Measurements from ENCODE around the gene SGCD.
"Not testable (repeated sequence)": the region's sequence is repeated elsewhere in the genome, so short reads cannot be mapped to it uniquely, and the experiment has no call there.

The SGCD gene

GRCh38 chr5:156589104-156589945 is 262.4 kb downstream of the SGCD start:
- no peak for DNase-seq

- no peak for DNase-seq
Observed at GRCh38 chr5:156589946-156590216, 262.9 kb downstream of the SGCD start.

- DNase-seq: no peak
Observed at GRCh38 chr5:156590978-156591377, 264.0 kb downstream of the SGCD start.

- DNase-seq: no peak
Observed at GRCh38 chr5:156591631-156592030, 264.7 kb downstream of the SGCD start.

GRCh38 chr5:156593546-156593945 is 266.6 kb downstream of the SGCD start:
- DNase-seq: no peak

GRCh38 chr5:156594406-156594805 is 267.4 kb downstream of the SGCD start:
- no peak for DNase-seq

- DNase-seq: no peak
Observed at GRCh38 chr5:156595132-156595787, 268.3 kb downstream of the SGCD start.

- no peak for DNase-seq
Observed at GRCh38 chr5:156597276-156597675, 270.3 kb downstream of the SGCD start.

GRCh38 chr5:156598964-156599363 is 272.0 kb downstream of the SGCD start:
- DNase-seq: no peak

GRCh38 chr5:156610582-156610981 is 283.6 kb downstream of the SGCD start:
- DNase-seq: not testable (repeated sequence)

- DNase-seq: no peak
Observed at GRCh38 chr5:156615901-156616300, 288.9 kb downstream of the SGCD start.

- DNase-seq: no peak
Observed at GRCh38 chr5:156617426-156617825, 290.5 kb downstream of the SGCD start.

- DNase-seq: no peak
Observed at GRCh38 chr5:156618601-156619000, 291.6 kb downstream of the SGCD start.

- DNase-seq: no peak
Observed at GRCh38 chr5:156621719-156622118, 294.8 kb downstream of the SGCD start.

GRCh38 chr5:156623381-156624040 is 296.5 kb downstream of the SGCD start:
- DNase-seq: no peak

GRCh38 chr5:156624686-156625085 is 297.7 kb downstream of the SGCD start:
- no peak for DNase-seq

GRCh38 chr5:156628421-156628820 is 301.5 kb downstream of the SGCD start:
- no peak for DNase-seq

GRCh38 chr5:156631005-156631404 is 304.0 kb downstream of the SGCD start:
- no peak for DNase-seq

- DNase-seq: no peak
Observed at GRCh38 chr5:156634301-156634700, 307.3 kb downstream of the SGCD start.

- DNase-seq: no peak
Observed at GRCh38 chr5:156640691-156641241, 313.8 kb downstream of the SGCD start.

GRCh38 chr5:156641686-156642085 is 314.7 kb downstream of the SGCD start:
- no peak for DNase-seq

- no peak for DNase-seq
Observed at GRCh38 chr5:156647034-156647451, 320.1 kb downstream of the SGCD start.

GRCh38 chr5:156654444-156654843 is 327.5 kb downstream of the SGCD start:
- no peak for DNase-seq

GRCh38 chr5:156655732-156656131 is 328.8 kb downstream of the SGCD start:
- DNase-seq: no peak
